GM19240 (cell line): ENCODE data around the gene GPR15.
"Not testable (repeated sequence)": the region's sequence is repeated elsewhere in the genome, so short reads cannot be mapped to it uniquely, and the experiment has no call there.

Source experiments
- DNase-seq: peaks from one replicate; pipeline ENCODE4 v3.0.0; 2011; ENCODE audit warnings: low spot score; ENCODE audit not compliant: insufficient read length

Gene GPR15

DNA sequence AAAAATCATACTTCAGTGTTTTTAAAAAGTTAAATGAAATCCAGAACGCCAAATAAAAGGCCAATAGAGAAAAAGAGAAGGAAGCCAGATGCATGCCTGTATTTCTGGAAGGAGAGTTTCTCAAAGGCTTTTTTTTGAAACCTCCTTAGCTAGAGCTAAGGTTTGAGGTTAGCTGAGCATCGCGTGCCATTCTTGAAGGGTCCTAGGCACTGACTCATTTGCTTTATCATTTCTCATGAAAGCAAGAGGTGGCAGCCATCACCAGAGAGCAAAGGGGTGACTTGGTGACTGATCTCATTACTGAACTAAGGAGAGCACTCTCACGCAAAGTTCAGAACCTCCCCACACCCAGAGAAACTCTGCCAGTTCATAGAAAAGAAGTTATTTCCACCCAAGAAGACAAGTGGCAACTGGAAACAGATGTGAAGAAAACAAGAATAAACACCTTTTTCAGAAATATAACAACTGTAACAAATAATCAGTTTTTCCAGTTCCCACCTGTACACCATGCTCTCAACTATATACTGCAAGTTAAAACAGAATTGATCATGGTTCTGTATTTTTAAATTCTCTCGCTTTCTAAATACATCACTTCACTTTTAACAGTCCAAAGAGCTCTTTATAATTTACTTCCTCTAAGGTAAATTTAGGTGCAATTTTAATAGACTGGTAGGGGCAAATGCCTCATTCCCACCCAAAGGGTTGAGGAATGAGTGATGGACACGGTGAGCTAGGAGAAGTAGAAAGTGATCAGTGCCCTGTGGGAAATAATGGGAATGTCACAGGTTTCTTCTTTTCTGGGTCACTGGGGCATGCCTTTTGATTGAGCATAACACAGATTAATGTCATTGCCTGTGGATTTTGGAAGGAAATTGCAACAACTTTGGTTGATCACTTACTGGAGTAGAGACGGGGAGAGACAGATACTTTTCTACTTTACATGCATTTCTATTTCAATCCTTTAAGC lies 24.7 kb downstream of the GPR15 start:
- DNase-seq, result no peak

DNA sequence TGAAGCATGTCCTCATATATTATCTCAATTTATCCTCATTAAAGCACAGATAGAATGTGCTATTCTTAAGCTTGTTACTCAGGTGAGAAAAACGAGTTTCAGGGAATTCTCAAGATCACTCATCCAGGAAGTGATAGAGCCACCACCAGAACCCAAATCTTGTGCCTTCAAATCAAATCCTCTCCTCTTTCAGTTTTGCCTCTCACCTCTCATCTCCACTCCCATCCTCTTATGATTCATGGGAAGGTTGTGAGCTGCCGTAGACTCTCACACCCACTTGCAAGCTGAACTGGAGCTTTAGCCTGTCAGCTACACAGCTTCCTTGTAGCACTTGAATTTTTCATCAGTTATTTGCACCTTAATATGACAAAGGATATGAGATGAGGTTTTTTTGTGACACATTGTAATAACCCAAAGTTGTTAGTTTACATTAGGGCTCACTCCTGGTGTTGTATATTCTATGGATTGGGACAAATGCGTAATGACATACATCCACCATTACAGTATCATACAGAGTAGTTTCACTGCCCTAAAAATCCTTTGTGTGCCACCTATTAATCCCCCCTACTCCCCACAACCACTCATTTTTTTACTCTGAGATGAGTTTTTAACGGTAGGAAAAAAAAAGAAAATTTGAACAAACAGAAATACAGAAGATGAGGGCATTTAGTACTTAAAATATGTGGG lies 25.7 kb downstream of the GPR15 start:
- DNase-seq, result no peak

GRCh38 chr3:98558100-98558827 lies 26.5 kb downstream of the GPR15 start:
- no peak for DNase-seq

- DNase-seq, result not testable (repeated sequence)
These were observed 28.0 kb downstream of the GPR15 start for GRCh38 chr3:98559769-98560168.

DNA sequence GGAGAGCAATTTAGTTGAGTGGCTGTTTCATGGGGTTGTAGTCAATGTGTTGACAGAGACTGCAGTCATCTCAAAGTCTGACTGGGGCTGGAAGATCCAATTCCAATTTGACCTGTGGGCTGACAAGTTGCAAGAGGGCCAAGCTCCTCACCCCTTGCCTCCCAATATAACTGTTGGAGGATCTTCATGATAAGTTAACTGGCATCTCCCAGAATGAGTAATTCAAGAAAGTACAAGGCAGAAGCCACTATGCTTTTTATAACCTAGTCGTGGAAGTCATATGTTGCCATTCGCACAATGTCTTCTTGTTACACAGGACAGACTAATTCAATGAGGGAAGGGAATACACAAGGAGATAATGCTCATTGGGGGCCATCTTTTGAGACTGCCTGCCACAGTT lies 29.1 kb downstream of the GPR15 start:
- DNase-seq, result no peak

DNA sequence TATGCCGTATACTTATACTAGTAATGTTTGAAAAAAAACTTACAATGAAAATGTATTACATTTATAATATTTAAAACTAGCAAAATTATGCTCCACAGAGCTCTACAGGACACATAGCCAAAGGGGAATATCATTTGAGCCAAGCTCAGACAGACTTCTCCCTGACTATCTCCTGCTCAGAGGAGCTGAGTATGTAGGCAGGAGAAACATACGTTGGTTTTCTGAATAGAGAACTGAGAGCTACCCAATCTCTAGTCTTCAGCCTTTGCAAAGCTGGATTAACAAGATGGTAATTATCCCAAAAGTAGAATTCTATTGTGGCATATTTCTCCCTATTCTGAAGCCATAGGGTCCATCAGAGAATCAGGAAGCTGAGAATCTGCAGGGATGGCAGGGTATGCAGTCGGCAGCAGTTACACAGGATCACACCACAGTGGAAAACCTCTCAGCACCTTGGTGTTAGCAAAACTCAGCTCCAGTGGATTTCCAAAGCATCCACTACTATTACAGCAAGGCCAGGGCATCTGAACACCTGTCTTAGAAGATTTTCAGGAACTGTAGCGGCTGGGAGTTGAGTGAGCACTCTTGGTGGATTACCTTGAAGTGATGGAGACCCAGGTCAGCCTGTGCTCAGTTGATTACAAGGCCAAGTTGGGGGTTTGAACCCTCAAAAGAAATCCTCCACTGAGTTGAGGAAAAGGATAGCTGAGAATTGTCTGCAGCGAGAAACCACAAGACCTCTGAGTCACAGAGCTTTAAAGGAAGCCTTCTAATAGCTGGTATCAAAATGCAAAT lies 30.1 kb downstream of the GPR15 start:
- no peak for DNase-seq

- DNase-seq, result no peak
These were observed 32.0 kb downstream of the GPR15 start for GRCh38 chr3:98563661-98564281.

DNA sequence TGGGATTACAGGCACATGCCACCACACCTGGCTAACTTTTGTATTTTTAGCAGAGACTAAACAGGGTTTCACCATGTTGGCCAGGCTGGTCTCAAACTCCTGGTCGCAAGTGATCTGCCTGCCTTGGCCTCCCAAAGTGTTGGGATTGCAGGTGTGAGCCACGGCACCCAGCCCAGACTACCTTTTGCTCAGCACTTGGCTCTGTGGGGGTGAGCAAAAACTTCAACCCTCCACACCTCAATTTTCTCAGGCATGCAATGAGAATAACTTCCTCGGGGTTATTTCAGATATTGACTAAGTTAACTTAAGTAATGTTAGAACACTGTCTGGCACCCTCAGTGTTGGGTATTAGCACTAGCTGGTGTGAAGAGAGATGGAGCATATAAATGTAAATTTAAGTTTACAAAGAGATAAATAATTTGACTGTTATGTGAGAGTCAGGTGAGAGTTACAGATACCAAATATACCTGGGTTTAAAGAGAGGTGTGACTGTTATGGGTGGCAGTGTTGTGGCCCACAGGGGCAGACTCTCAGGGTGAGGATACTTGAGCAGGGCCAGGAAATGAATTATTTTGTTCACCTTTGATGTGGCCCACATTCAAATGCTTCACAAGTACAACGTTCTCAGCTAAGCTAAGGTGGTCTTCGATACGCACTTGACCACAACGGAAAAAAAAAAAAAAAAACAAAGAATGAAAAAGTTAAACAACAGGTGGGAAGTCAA lies 32.7 kb downstream of the GPR15 start:
- no peak for DNase-seq

DNA sequence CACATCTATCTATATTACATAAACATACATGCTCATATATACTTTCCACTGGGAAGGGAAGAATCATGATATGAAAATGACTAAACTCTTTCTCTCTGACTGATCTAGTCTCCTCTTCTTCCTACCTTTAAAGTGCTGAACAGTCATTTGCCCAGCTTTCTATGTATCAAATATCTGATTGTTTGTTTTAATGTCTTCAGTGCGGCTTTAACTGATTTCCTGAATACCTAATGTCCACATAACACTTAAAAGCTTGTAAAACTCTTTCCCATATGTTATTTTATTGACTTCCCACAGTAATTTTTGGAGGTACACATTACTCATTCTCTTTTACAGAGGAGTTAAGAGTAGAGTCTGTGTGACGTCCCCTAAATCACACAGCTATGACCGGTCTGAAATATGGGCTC lies 33.5 kb downstream of the GPR15 start:
- DNase-seq, result no peak

- no peak for DNase-seq
These were observed 34.1 kb downstream of the GPR15 start for GRCh38 chr3:98565843-98566242.

GRCh38 chr3:98567666-98568270 lies 36.0 kb downstream of the GPR15 start:
- DNase-seq, result no peak

DNA sequence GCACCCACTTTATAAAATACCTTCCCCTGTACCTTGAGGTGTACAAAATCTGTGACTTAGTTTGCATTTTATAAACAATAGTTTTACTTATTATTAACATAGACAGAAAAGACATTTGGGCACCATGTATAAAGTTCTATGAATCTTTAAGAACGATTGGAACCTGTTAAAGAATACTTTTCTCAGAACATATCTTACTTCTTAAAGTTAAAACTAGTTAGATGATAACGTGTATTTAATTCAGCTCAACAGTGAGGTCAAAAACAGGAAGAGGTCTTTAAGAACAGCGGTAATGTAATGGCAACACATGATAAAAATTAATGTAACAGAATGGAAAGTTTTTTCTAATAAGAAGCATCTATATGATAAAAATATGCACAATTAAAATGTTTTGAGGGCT lies 36.6 kb downstream of the GPR15 start:
- no peak for DNase-seq

DNA sequence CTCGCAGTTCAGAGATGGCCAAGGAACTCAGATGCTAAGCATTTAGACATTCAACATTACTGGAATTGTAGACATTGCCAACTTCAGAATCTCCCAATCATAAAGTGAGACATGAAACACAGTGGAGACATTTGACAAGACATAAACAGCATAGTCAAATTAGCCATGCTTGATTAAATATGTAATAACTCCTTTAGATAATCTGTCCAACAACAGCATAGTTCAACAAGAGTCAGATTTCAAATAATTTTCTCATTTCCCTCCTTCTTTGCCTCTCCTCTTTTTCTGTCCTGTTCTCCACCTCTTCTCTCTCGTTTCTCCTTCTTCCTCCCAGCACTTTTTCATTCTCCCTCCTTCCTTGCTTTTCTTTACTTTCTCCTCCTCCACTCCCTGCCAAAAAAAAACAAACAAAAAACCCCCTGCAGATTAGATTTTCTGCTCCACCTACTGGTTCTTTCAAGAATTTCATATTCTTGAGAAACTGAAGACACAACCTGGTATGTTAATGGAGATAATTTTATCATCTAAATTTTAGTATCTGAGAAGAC lies 41.5 kb downstream of the GPR15 start:
- no peak for DNase-seq

- no peak for DNase-seq
These were observed 42.4 kb downstream of the GPR15 start for GRCh38 chr3:98574132-98574531.

DNA sequence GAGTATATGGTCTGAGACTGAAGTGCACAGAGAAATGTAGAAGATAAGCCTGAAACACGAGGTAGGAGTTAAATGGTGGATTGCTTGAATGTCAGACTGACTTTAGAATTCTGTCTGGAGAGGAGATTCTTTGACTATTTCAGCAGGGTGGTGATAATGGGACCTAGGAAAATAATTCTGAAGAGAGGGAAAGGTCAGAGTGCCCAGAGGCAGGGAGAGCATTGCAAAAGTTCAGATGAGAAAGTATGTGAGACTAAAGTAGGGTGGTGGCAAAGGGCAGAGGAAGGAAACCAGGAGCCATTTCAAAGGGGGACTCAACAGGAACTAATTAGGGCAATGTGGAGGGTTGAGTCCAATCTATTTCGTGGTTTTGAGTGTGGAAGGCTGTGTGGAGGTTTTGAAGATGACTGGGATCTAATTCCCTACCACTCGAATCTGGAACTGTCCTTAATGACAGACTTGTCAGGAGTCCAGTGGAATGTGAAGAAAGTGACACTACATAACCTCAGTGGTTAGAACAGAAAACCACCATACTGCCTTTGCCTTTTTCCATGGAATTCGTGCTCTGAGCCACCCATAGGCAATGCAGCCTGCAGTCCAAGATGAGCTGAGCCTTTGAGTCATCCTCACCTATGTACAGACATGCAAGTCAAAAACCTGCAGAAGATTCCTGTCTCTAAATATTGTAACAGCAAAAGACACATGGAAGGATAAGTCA lies 45.6 kb downstream of the GPR15 start:
- DNase-seq, result no peak

GRCh38 chr3:98580401-98581386 lies 48.9 kb downstream of the GPR15 start:
- no peak for DNase-seq

GRCh38 chr3:98581474-98581873 lies 49.7 kb downstream of the GPR15 start:
- no peak for DNase-seq
